Hepatocyte (in vitro differentiated cells): ENCODE measurements around the gene LITAFD.

ENCODE experiments used
- CTCF ChIP-seq: fragments of 200-600 bp; sonication (generic); IDR thresholded peaks from 2 replicates; pipeline ENCODE4 v1.5.1; 2016; ENCODE audit warnings: antibody characterized with exemption, mild to moderate bottlenecking; ENCODE audit not compliant: poor library complexity
- EZH2 ChIP-seq: fragments of 200-600 bp; sonication (generic); IDR thresholded peaks from 2 replicates; pipeline ENCODE4 v1.6.1; 2016; ENCODE audit warnings: antibody characterized with exemption, mild to moderate bottlenecking, borderline replicate concordance
- EZH2phosphoT487 ChIP-seq: fragments of 200-600 bp; sonication (generic); IDR thresholded peaks from one replicate; pipeline ENCODE4 v1.6.1; 2018; ENCODE audit warnings: antibody characterized with exemption, mild to moderate bottlenecking, low read depth, moderate library complexity; ENCODE audit not compliant: unreplicated experiment, severe bottlenecking

- TF ChIP-seq CTCF: no peak
- no peak for TF ChIP-seq EZH2
- no peak for TF ChIP-seq EZH2phosphoT487
Observed at GRCh38 chr16:8923199-8923598, 41.0 kb downstream of the LITAFD start.
